IMR-90 (cell line): Measurements from ENCODE around the gene ROBO1. TPM values are rescaled to one million over a fixed set of nuclear protein-coding genes. Genes with fewer than 3 reads are reported as not detected.

Experiments used
- ATAC-seq: fragments of 200-7000 bp; cut with Tn5 transposase; 2 replicates; pipeline ENCODE4 v1.9.1; 2020; ENCODE audit warnings: low read depth, mild to moderate bottlenecking, moderate library complexity
- BruUV-seq: library from RNA; stranded (reverse); fragments of 400-500 nt; replicated peaks from 2 replicates; lab custom pipeline; 2021; lab: Mats Ljungman, UMichigan
- CTCF ChIA-PET: fragments of 300-600 bp; formaldehyde crosslinking; extraction: SDS; loops from one replicate; lab custom pipeline; 2021; ENCODE audit warnings: antibody characterized with exemption; lab: Yijun Ruan, JAX
- POLR2A ChIA-PET: fragments of 300-600 bp; sonication (Branson Sonifier 250); formaldehyde crosslinking; loops from one replicate; lab custom pipeline; 2022; ENCODE audit warnings: antibody characterized with exemption; ENCODE audit not compliant: unreplicated experiment; lab: Charles Lee
- DNase-seq: peaks from one replicate; pipeline ENCODE4 v3.0.0; 2013
- H2AFZ ChIP-seq: replicated peaks from 2 replicates; pipeline ENCODE3; 2013; ENCODE audit warnings: low read length, mild to moderate bottlenecking; ENCODE audit not compliant: poor library complexity
- H2AK5ac ChIP-seq: 2 replicates; pipeline ENCODE4 v1.6.1; 2013; ENCODE audit warnings: low read depth, low read length, inconsistent platforms
- H2AK9ac ChIP-seq: replicated peaks from 2 replicates; pipeline ENCODE3; 2013; ENCODE audit warnings: mild to moderate bottlenecking, low read depth, low read length, moderate library complexity; ENCODE audit not compliant: poor library complexity
- H2BK120ac ChIP-seq: 2 replicates; pipeline ENCODE4 v1.6.1; 2013; ENCODE audit warnings: low read depth, low read length, inconsistent platforms
- H2BK15ac ChIP-seq: 3 replicates; pipeline ENCODE4 v1.6.1; 2013; ENCODE audit warnings: low read depth, low read length, inconsistent platforms
- H2BK20ac ChIP-seq: 2 replicates; pipeline ENCODE4 v1.6.1; 2013; ENCODE audit warnings: low read depth, mild to moderate bottlenecking, inconsistent platforms, low read length, moderate library complexity
- H2BK5ac ChIP-seq: 2 replicates; pipeline ENCODE4 v1.6.1; 2013; ENCODE audit warnings: mild to moderate bottlenecking, low read depth, low read length, inconsistent platforms; ENCODE audit not compliant: poor library complexity, severe bottlenecking
- H3K14ac ChIP-seq: replicated peaks from 2 replicates; pipeline ENCODE4 v1.6.1; 2013; ENCODE audit warnings: low read depth, low read length, inconsistent platforms
- H3K18ac ChIP-seq: 2 replicates; pipeline ENCODE4 v1.6.1; 2013; ENCODE audit warnings: low read depth, low read length, control low read depth
- H3K23ac ChIP-seq: 2 replicates; pipeline ENCODE4 v1.6.1; 2013; ENCODE audit warnings: low read depth, low read length, inconsistent platforms
- H3K27ac ChIP-seq: 2 replicates; pipeline ENCODE4 v1.5.1; 2013; ENCODE audit warnings: mild to moderate bottlenecking, control low read depth, low read length; ENCODE audit not compliant: insufficient read depth
- H3K27me3 ChIP-seq: 2 replicates; pipeline ENCODE4 v1.6.1; 2013; ENCODE audit warnings: low read length; ENCODE audit not compliant: control insufficient read depth, insufficient read depth
- H3K36me3 ChIP-seq: 2 replicates; pipeline ENCODE4 v1.6.1; 2013; ENCODE audit warnings: low read length, mixed read lengths; ENCODE audit not compliant: control insufficient read depth, insufficient read depth
- H3K4ac ChIP-seq: 2 replicates; pipeline ENCODE4 v1.6.1; 2013; ENCODE audit warnings: low read depth, low read length, inconsistent platforms
- H3K4me1 ChIP-seq: 2 replicates; pipeline ENCODE4 v1.6.1; 2013; ENCODE audit warnings: low read length, mixed read lengths; ENCODE audit not compliant: control insufficient read depth, insufficient read depth
- H3K4me2 ChIP-seq: 2 replicates; pipeline ENCODE4 v1.6.1; 2013; ENCODE audit warnings: low read depth, mild to moderate bottlenecking, control low read depth, low read length, moderate library complexity
- H3K4me3 ChIP-seq: 2 replicates; pipeline ENCODE4 v1.5.1; 2013; ENCODE audit warnings: low read depth, mild to moderate bottlenecking, control low read depth, low read length, moderate library complexity; ENCODE audit not compliant: insufficient read depth
- H3K56ac ChIP-seq: 2 replicates; pipeline ENCODE4 v1.6.1; 2013; ENCODE audit warnings: low read length, inconsistent platforms; ENCODE audit not compliant: insufficient read depth; ENCODE audit errors: extremely low read depth
- H3K79me1 ChIP-seq, 2 experiments: 2 replicates each; pipeline ENCODE4 v1.6.1; 2013; ENCODE audit warnings: low read length in 2 of 2, inconsistent platforms in 1 of 2, low read depth in 1 of 2
- H3K9ac ChIP-seq: 2 replicates; pipeline ENCODE4 v1.6.1; 2013; ENCODE audit warnings: low read depth, low read length, control low read depth
- H3K9me1 ChIP-seq: 2 replicates; pipeline ENCODE4 v1.6.1; 2013; ENCODE audit warnings: low read length, inconsistent platforms; ENCODE audit not compliant: insufficient read depth
- H3K9me3 ChIP-seq: 2 replicates; pipeline ENCODE4 v1.6.1; 2013; ENCODE audit warnings: low read length; ENCODE audit not compliant: control insufficient read depth, insufficient read depth
- H4K20me1 ChIP-seq: 2 replicates; pipeline ENCODE4 v1.6.1; 2013; ENCODE audit warnings: low read length, inconsistent platforms; ENCODE audit not compliant: insufficient read depth
- H4K5ac ChIP-seq: 2 replicates; pipeline ENCODE4 v1.6.1; 2013; ENCODE audit warnings: mild to moderate bottlenecking, low read depth, low read length, control low read depth
- H4K8ac ChIP-seq, 2 experiments: 2 replicates each; pipeline ENCODE4 v1.6.1; 2013; ENCODE audit warnings: low read depth in 2 of 2, low read length in 2 of 2, control low read depth in 1 of 2, inconsistent platforms in 1 of 2
- H4K91ac ChIP-seq: 2 replicates; pipeline ENCODE4 v1.6.1; 2013; ENCODE audit warnings: low read depth, low read length, inconsistent platforms; ENCODE audit not compliant: insufficient read depth
- BHLHE40 ChIP-seq: fragments of 150-350 bp; IDR thresholded peaks from 2 replicates; pipeline ENCODE4 v1.6.1; 2016; ENCODE audit warnings: mild to moderate bottlenecking, low read depth, low read length
- MAZ ChIP-seq: IDR thresholded peaks from 2 replicates; pipeline ENCODE4 v1.6.1; 2012; ENCODE audit warnings: low read depth, mild to moderate bottlenecking, low read length, improper control_type of control experiment, moderate library complexity, borderline replicate concordance
- WGBS, 2 experiments: methylation state at CpG; one replicate each; pipeline versions ENCODE4 v1.1.5 to v1.1.7; 2013; ENCODE audit warnings: missing lambda C conversion rate in 2 of 2; ENCODE audit not compliant: insufficient read length in 1 of 2; ENCODE audit errors: extremely low coverage in 2 of 2; 5-methylcytosine and 5-hydroxymethylcytosine counted together
- dilution Hi-C: fragments of 300-500 bp; cut with HindIII; formaldehyde crosslinking; loops from one replicate; pipeline ENCODE4 v1.14.3; 2018; ENCODE audit warnings: low sequenced_read_pairs; ENCODE audit not compliant: unreplicated experiment
- in situ Hi-C: fragments of 300-500 bp; cut with MboI; formaldehyde crosslinking; loops from 3 replicates; pipeline ENCODE4 v1.14.3; 2019; ENCODE audit warnings: low sequenced_read_pairs, inconsistent platforms, mixed read lengths
- intact Hi-C: fragments of 100-400 bp; cut with micrococcal nuclease; formaldehyde crosslinking; loops from 2 replicates; pipeline ENCODE4 v1.10.0; 2022
- polyA plus RNA-seq, 3 experiments: library from polyadenylated mRNA; depleted of rRNA; stranded (reverse); fragments of >200 nt; gene quantifications; 2 replicates each; pipeline ENCODE4 v1.2.3, GENCODE V29; 2012; ENCODE audit warnings: low replicate concordance in 1 of 3
- total RNA-seq: library from RNA; depleted of rRNA; stranded (reverse); fragments of >200 nt; gene quantifications from 2 replicates; pipeline ENCODE4 v1.2.3, GENCODE V29; 2012

The ROBO1 gene
- total and polyA plus RNA-seq, 2 of the 4 experiments (the other 2 are of a cell fraction): 24.1 to 53.9 TPM

DNA sequence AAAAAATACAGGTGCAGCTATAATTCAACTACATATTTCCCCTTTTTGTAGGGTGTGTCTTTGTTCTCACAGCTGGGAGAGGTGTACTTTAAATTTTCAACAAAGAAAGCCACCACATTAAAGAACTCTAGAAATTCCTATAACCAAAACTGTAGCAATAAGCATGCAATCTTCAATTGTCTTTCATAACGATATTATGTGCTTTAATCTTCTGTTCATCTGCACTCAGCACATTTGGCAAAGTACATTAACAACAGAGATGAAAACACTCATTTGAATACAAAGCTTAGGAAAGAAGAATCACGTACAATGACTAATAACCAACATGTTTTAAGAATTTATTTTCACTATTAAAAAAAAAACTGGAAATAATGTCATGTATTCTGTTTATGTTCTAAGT lies 1025.8 kb downstream of the ROBO1 start:
- Histone ChIP-seq H3K36me3 (no peaks in the 10 kb centered on the region), H3K27me3 (no peaks in the 10 kb centered on the region), H3K4me1 (no peaks in the 10 kb centered on the region), H3K14ac (no peak overlapping the region), H2BK15ac (no peak overlapping the region), H4K8ac (no peak overlapping the region), H4K20me1 (no peaks in the 10 kb centered on the region), H2BK5ac (no peak overlapping the region), H2AK9ac (no peak overlapping the region), H4K91ac (no peak overlapping the region), H3K9me3 (no peaks in the 10 kb centered on the region), H3K4me2 (no peak overlapping the region), H2BK20ac (no peak overlapping the region), H2AFZ (no peak overlapping the region), H4K5ac (no peak overlapping the region), H3K56ac (no peak overlapping the region), H2BK120ac (no peak overlapping the region), H3K9me1 (no peaks in the 10 kb centered on the region), H3K18ac (no peak overlapping the region), H3K23ac (no peak overlapping the region), H3K27ac (no peak overlapping the region), H3K4ac (no peak overlapping the region), H2AK5ac (no peak overlapping the region), H3K9ac (no peak overlapping the region), H3K79me1 (no peaks in the 10 kb centered on the region; a peak in 1 of 4 replicates), H3K4me3 (no peak overlapping the region)
- WGBS, 2 experiments: no CpG with 5 or more reads among the region's 2 CpGs
- ChIA-PET CTCF (no interaction called here), POLR2A (no interaction called here)
- no TSS peak for BruUV-seq
- DNase-seq: no peak
- no peak for TF ChIP-seq BHLHE40
- TF ChIP-seq MAZ: no peak
- dilution Hi-C loops (no loop called here), in situ Hi-C loops (no loop called here), intact Hi-C loops (no loop called here)
- no peak for ATAC-seq
